Fibroblast of pulmonary artery (primary cell): ENCODE data around the gene E2F7.

ENCODE experiments used
- DNase-seq: peaks from one replicate; pipeline ENCODE4 v3.0.0-alpha.2; 2010; ENCODE audit warnings: low read depth
- H3K4me3 ChIP-seq: replicated peaks from 2 replicates; pipeline ENCODE4 v1.5.1; 2011; ENCODE audit warnings: low read depth, mild to moderate bottlenecking, control low read depth, low read length, moderate library complexity
- TF ChIP-seq, protein P1 (sequence below): IDR thresholded peaks from 2 replicates; pipeline ENCODE4 v1.5.1; 2011; ENCODE audit warnings: mild to moderate bottlenecking, control low read depth, low read length, inconsistent platforms; ENCODE audit errors: missing control alignments

The E2F7 gene

DNA sequence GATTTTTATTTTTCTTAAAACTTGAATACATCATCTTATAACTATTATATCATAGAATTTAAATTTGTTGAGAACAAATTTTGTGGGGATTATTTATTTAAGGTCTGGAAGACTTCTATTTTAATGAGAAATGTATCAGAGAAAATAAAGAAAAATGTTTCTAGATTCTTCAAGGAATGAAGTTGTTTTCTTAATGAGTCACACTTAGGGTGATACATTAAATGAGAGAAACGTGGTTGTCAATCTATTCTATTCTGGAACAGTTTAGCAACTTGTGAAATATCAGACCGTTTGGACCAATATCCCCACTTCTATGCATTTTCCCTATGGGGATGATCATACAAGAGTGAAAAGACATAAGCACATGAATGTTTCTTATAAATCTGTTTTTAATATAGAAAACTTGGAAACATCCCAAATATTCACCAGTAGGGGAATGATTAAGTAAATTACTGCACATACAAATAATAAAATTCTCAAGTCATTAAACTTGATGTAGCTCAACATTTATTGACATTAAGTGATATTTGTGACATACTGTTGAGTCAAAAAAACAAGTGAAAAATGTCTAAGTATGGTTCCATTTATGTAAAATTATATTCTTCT, 88.5 kb downstream of the E2F7 start:
- peak; percentile 0 for DNase-seq
- H3K4me3 ChIP-seq: no peak overlapping the region
- TF ChIP-seq, protein P1, sequence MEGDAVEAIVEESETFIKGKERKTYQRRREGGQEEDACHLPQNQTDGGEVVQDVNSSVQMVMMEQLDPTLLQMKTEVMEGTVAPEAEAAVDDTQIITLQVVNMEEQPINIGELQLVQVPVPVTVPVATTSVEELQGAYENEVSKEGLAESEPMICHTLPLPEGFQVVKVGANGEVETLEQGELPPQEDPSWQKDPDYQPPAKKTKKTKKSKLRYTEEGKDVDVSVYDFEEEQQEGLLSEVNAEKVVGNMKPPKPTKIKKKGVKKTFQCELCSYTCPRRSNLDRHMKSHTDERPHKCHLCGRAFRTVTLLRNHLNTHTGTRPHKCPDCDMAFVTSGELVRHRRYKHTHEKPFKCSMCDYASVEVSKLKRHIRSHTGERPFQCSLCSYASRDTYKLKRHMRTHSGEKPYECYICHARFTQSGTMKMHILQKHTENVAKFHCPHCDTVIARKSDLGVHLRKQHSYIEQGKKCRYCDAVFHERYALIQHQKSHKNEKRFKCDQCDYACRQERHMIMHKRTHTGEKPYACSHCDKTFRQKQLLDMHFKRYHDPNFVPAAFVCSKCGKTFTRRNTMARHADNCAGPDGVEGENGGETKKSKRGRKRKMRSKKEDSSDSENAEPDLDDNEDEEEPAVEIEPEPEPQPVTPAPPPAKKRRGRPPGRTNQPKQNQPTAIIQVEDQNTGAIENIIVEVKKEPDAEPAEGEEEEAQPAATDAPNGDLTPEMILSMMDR: no peak
